Tibial nerve (tissue), 3 donors: ENCODE measurements around the gene POLR1G.

Experiments
- POLR2A ChIP-seq, 2 donors: fragments of 450-650 bp; IDR thresholded peaks; one replicate each; pipeline ENCODE4 v1.6.1; 2017; ENCODE audit warnings: antibody characterized with exemption in 2 of 2, mild to moderate bottlenecking in 2 of 2, moderate library complexity in 2 of 2
- TF ChIP-seq, protein P1 (sequence below), 5 experiments: fragments of 200-600 bp in 3 of 5; fragments of 450-650 bp in 2 of 5; sonication (generic) in 3 of 5; IDR thresholded peaks; one replicate each; pipeline ENCODE4 v1.5.1; 2016 to 2019; ENCODE audit warnings: antibody characterized with exemption in 5 of 5, mild to moderate bottlenecking in 3 of 5, moderate library complexity in 2 of 5

GRCh38 chr19:45407091-45407375, 589 bp downstream of the POLR1G start:
- TF ChIP-seq, protein P1, sequence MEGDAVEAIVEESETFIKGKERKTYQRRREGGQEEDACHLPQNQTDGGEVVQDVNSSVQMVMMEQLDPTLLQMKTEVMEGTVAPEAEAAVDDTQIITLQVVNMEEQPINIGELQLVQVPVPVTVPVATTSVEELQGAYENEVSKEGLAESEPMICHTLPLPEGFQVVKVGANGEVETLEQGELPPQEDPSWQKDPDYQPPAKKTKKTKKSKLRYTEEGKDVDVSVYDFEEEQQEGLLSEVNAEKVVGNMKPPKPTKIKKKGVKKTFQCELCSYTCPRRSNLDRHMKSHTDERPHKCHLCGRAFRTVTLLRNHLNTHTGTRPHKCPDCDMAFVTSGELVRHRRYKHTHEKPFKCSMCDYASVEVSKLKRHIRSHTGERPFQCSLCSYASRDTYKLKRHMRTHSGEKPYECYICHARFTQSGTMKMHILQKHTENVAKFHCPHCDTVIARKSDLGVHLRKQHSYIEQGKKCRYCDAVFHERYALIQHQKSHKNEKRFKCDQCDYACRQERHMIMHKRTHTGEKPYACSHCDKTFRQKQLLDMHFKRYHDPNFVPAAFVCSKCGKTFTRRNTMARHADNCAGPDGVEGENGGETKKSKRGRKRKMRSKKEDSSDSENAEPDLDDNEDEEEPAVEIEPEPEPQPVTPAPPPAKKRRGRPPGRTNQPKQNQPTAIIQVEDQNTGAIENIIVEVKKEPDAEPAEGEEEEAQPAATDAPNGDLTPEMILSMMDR (IDR thresholded peaks at IDR 0.05): no peak
- TF ChIP-seq POLR2A (IDR thresholded peaks at IDR 0.05): no peak
